ENCODE measurements around the gene BTBD2. TPM values are rescaled to one million over a fixed set of nuclear protein-coding genes. Genes with fewer than 3 reads are reported as not detected.

Gene BTBD2
- total and polyA plus RNA-seq, 7 donors, result 31.9 to 82.8 (median 46.2) TPM

GRCh38 chr19:1955171-1956121 lies 60.1 kb downstream of the BTBD2 start:
- H3K4me1 ChIP-seq, result peaks cover 0 to 19% (median 11%) of the 10 kb centered on the region in 4 donors
- H3K4me3 ChIP-seq, result no peak overlapping the region
- H3K36me3 ChIP-seq, result peaks cover 0 to 13% (median 1%) of the 10 kb centered on the region in 4 donors
- 71 to 82% methylated on average over 51 of the region's 51 CpGs for WGBS, 2 donors
- H3K27ac ChIP-seq, result no peak overlapping the region
- no peaks in the 10 kb centered on the region for H3K9me3 ChIP-seq
- no peak for DNase-seq
- H3K27me3 ChIP-seq, result no peaks in the 10 kb centered on the region
- intact Hi-C loops (cut with DNase I), result no loop called here
- TF ChIP-seq POLR2AphosphoS5 (IDR thresholded peaks at IDR 0.05) (no peak), EP300 (IDR thresholded peaks at IDR 0.05) (no peak), CTCF (IDR thresholded peaks at IDR 0.05) (no peak)

GRCh38 chr19:1954532-1954933 lies 61.0 kb downstream of the BTBD2 start:
- Histone ChIP-seq H3K27me3 (no peaks in the 10 kb centered on the region), H3K9me3 (no peaks in the 10 kb centered on the region), H3K4me3 (no peak overlapping the region), H3K36me3 (peaks cover 0 to 13% (median 4%) of the 10 kb centered on the region in 4 donors), H3K27ac (no peak overlapping the region), H3K4me1 (peaks cover 0 to 19% (median 11%) of the 10 kb centered on the region in 4 donors)
- WGBS, 2 donors, result 95% methylated on average over 15 of the region's 15 CpGs
- no peak for DNase-seq
- TF ChIP-seq POLR2AphosphoS5 (IDR thresholded peaks at IDR 0.05) (no peak), CTCF (IDR thresholded peaks at IDR 0.05) (no peak), POLR2A (IDR thresholded peaks at IDR 0.05) (no peak), EP300 (IDR thresholded peaks at IDR 0.05) (no peak)
- intact Hi-C loops (cut with DNase I), result no loop called here

GRCh38 chr19:1953441-1954094 lies 61.9 kb downstream of the BTBD2 start:
- no peak for DNase-seq
- 92 to 94% methylated on average over 32 of the region's 32 CpGs for WGBS, 2 donors
- H3K4me3 ChIP-seq, result no peak overlapping the region
- peaks cover 0 to 13% (median 4%) of the 10 kb centered on the region in 4 donors for H3K36me3 ChIP-seq
- no peak overlapping the region for H3K27ac ChIP-seq
- no peak for TF ChIP-seq POLR2A (IDR thresholded peaks at IDR 0.05)
- TF ChIP-seq CTCF (IDR thresholded peaks at IDR 0.05), result no peak
- no peak for TF ChIP-seq POLR2AphosphoS5 (IDR thresholded peaks at IDR 0.05)
- TF ChIP-seq EP300 (IDR thresholded peaks at IDR 0.05), result no peak
- no peaks in the 10 kb centered on the region for H3K27me3 ChIP-seq
- H3K4me1 ChIP-seq, result peaks cover 0 to 19% (median 11%) of the 10 kb centered on the region in 4 donors
- H3K9me3 ChIP-seq, result no peaks in the 10 kb centered on the region
- intact Hi-C loops (cut with DNase I), result no loop called here

- no peak overlapping the region for H3K4me3 ChIP-seq
- peaks cover 0 to 13% (median 4%) of the 10 kb centered on the region in 4 donors for H3K36me3 ChIP-seq
- peaks cover 0 to 17% (median 10%) of the 10 kb centered on the region in 4 donors for H3K4me1 ChIP-seq
- no peaks in the 10 kb centered on the region for H3K9me3 ChIP-seq
- WGBS, 2 donors, result 93 to 94% methylated on average over 19 of the region's 19 CpGs
- no peak for TF ChIP-seq POLR2AphosphoS5 (IDR thresholded peaks at IDR 0.05)
- no peak for TF ChIP-seq EP300 (IDR thresholded peaks at IDR 0.05)
- no peak for TF ChIP-seq CTCF (IDR thresholded peaks at IDR 0.05)
- no peak for TF ChIP-seq POLR2A (IDR thresholded peaks at IDR 0.05)
- intact Hi-C loops (cut with DNase I), result no loop called here
- no peaks in the 10 kb centered on the region for H3K27me3 ChIP-seq
- DNase-seq, result no peak
- no peak overlapping the region for H3K27ac ChIP-seq
Measured at GRCh38 chr19:1953037-1953436, 62.5 kb downstream of the BTBD2 start.

All from sigmoid colon (tissue), 7 donors.